Activated CD4-positive, CD25-positive, alpha-beta regulatory T cell treated with anti-CD3 and anti-CD28 coated beads, Interleukin-2, amount 50 U/mL, for 24 hours (primary cell): Measurements from ENCODE around the gene CD226.
"Not testable (repeated sequence)": the region's sequence is repeated elsewhere in the genome, so short reads cannot be mapped to it uniquely, and the experiment has no call there.

Source experiments
- ATAC-seq, 2 donors: fragments of 150-1000 bp; cut with Tn5 transposase; one replicate each; pipeline ENCODE4 v1.10.0; 2021; ENCODE audit warnings: mild to moderate bottlenecking in 1 of 2, moderate library complexity in 1 of 2

Gene CD226

GRCh38 chr18:69870736-69871135 lies 76.9 kb downstream of the CD226 start:
- no peak for ATAC-seq

- ATAC-seq = no peak
Observed at GRCh38 chr18:69866212-69866611, 81.5 kb downstream of the CD226 start.

- no peak for ATAC-seq
Observed at GRCh38 chr18:69865776-69866175, 81.9 kb downstream of the CD226 start.

GRCh38 chr18:69864802-69865201 lies 82.9 kb downstream of the CD226 start:
- ATAC-seq = not testable (repeated sequence)

GRCh38 chr18:69858897-69859296 lies 88.8 kb downstream of the CD226 start:
- ATAC-seq = no peak

- ATAC-seq = no peak
Observed at GRCh38 chr18:69854455-69854854, 93.2 kb downstream of the CD226 start.

GRCh38 chr18:69853051-69853450 lies 94.6 kb downstream of the CD226 start:
- no peak for ATAC-seq

- no peak for ATAC-seq
Observed at GRCh38 chr18:69845593-69846506, 101.8 kb downstream of the CD226 start.

- no peak for ATAC-seq
Observed at GRCh38 chr18:69844656-69845055, 103.0 kb downstream of the CD226 start.

- no peak for ATAC-seq
Observed at GRCh38 chr18:69843015-69843414, 104.7 kb downstream of the CD226 start.

- no peak for ATAC-seq
Observed at GRCh38 chr18:69841117-69841516, 106.6 kb downstream of the CD226 start.

- ATAC-seq = no peak
Observed at GRCh38 chr18:69840445-69840844, 107.2 kb downstream of the CD226 start.

- no peak for ATAC-seq
Observed at GRCh38 chr18:69840001-69840400, 107.7 kb downstream of the CD226 start.

GRCh38 chr18:69839497-69839896 lies 108.2 kb downstream of the CD226 start:
- ATAC-seq = no peak

- peak; percentile 33 to 53 for ATAC-seq
Observed at GRCh38 chr18:69838620-69839411, 108.9 kb downstream of the CD226 start.

- no peak for ATAC-seq
Observed at GRCh38 chr18:69838003-69838402, 109.7 kb downstream of the CD226 start.

- ATAC-seq = not testable (repeated sequence)
Observed at GRCh38 chr18:69834980-69835379, 112.7 kb downstream of the CD226 start.

GRCh38 chr18:69830189-69830588 lies 117.5 kb downstream of the CD226 start:
- ATAC-seq = no peak

GRCh38 chr18:69820538-69820937 lies 127.1 kb downstream of the CD226 start:
- no peak for ATAC-seq

GRCh38 chr18:69819460-69819859 lies 128.2 kb downstream of the CD226 start:
- ATAC-seq = no peak

- ATAC-seq = no peak
Observed at GRCh38 chr18:69817335-69817940, 130.2 kb downstream of the CD226 start.

GRCh38 chr18:69814861-69815385 lies 132.8 kb downstream of the CD226 start:
- ATAC-seq = no peak

GRCh38 chr18:69813559-69813958 lies 134.1 kb downstream of the CD226 start:
- no peak for ATAC-seq
